Dedifferentiated amniotic fluid mesenchymal stem cell (primary cell): ENCODE data around the gene MICAL1.

Experiments
- DNase-seq: peaks from one replicate; pipeline ENCODE4 v3.0.0-alpha.2; 2016; ENCODE audit errors: extremely low spot score

Gene MICAL1

GRCh38 chr6:109455437-109456110 is at the start of gene MICAL1:
TSS of gene MICAL1 (minus strand) at chr6:109455772. CDS start at chr6:109454196, 1,576 bp downstream.
- DNase-seq = no peak

GRCh38 chr6:109503327-109504224 is 48.0 kb upstream of the MICAL1 start:
- DNase-seq = no peak

GRCh38 chr6:109498936-109499335 is 43.4 kb upstream of the MICAL1 start:
- no peak for DNase-seq

GRCh38 chr6:109498052-109498451 is 42.5 kb upstream of the MICAL1 start:
- no peak for DNase-seq

- no peak for DNase-seq
Measured at GRCh38 chr6:109496036-109496772, 40.6 kb upstream of the MICAL1 start.

- no peak for DNase-seq
Measured at GRCh38 chr6:109493865-109494264, 38.3 kb upstream of the MICAL1 start.

- DNase-seq = no peak
Measured at GRCh38 chr6:109491207-109491938, 35.8 kb upstream of the MICAL1 start.

GRCh38 chr6:109490713-109491112 is 35.1 kb upstream of the MICAL1 start:
- no peak for DNase-seq

- no peak for DNase-seq
Measured at GRCh38 chr6:109488001-109488400, 32.4 kb upstream of the MICAL1 start.

- no peak for DNase-seq
Measured at GRCh38 chr6:109486068-109486467, 30.5 kb upstream of the MICAL1 start.

GRCh38 chr6:109485266-109485935 is 29.8 kb upstream of the MICAL1 start:
- no peak for DNase-seq

GRCh38 chr6:109484122-109484521 is 28.6 kb upstream of the MICAL1 start:
- DNase-seq = no peak

- no peak for DNase-seq
Measured at GRCh38 chr6:109483735-109484057, 28.1 kb upstream of the MICAL1 start.

- DNase-seq = peak; percentile 82
Measured at GRCh38 chr6:109482905-109483734, 27.5 kb upstream of the MICAL1 start, which contains the start of gene ZBTB24. TSS of gene ZBTB24 (minus strand) at chr6:109483219. CDS start at chr6:109482026, 1,193 bp downstream.

GRCh38 chr6:109480993-109481480 is 25.5 kb upstream of the MICAL1 start:
- DNase-seq = no peak

- no peak for DNase-seq
Measured at GRCh38 chr6:109478841-109479624, 23.5 kb upstream of the MICAL1 start.

- no peak for DNase-seq
Measured at GRCh38 chr6:109478222-109478805, 22.7 kb upstream of the MICAL1 start.

GRCh38 chr6:109477725-109478124 is 22.2 kb upstream of the MICAL1 start:
- no peak for DNase-seq

- no peak for DNase-seq
Measured at GRCh38 chr6:109477184-109477583, 21.6 kb upstream of the MICAL1 start.
